ENCODE measurements around the gene PPOX.

DNA sequence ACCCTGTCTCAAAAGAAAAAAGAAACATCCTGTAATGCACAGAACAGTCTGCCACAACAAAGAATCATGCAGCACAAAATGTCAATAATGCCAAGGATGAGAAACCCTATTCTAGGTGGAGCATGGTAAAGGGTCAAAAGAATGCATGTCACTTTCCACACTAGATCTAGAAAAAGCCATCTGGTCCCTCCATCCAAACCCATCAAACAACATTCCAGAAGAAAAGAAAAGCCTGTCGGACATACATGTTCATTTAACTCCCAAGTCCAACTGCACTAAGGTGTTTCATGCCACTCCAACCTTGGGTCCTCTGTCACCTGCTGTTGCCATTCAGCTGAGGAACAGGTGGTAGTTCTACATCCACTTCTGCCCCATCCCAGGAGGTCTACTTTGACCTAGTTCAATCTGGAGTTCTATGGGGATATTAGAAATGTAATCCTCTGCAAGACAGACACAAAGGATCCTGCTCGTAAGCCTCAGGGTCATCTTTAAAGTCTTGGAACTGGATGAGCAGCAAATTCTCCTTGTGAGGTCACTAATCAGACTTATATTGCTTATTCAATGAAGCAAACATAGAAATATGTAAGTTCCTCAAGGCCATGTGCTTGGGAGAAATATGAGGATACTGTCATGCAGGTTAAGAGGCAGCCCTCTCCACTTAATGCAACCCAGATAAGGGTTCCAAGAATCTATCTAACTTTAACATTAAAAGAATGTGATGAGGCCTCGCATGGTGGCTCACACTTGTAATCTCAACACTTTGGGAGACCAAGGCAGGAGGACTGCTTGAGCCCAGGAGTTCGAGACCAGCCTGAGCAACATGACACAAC lies 37.4 kb upstream of the PPOX start:
- TF ChIP-seq, protein P1, sequence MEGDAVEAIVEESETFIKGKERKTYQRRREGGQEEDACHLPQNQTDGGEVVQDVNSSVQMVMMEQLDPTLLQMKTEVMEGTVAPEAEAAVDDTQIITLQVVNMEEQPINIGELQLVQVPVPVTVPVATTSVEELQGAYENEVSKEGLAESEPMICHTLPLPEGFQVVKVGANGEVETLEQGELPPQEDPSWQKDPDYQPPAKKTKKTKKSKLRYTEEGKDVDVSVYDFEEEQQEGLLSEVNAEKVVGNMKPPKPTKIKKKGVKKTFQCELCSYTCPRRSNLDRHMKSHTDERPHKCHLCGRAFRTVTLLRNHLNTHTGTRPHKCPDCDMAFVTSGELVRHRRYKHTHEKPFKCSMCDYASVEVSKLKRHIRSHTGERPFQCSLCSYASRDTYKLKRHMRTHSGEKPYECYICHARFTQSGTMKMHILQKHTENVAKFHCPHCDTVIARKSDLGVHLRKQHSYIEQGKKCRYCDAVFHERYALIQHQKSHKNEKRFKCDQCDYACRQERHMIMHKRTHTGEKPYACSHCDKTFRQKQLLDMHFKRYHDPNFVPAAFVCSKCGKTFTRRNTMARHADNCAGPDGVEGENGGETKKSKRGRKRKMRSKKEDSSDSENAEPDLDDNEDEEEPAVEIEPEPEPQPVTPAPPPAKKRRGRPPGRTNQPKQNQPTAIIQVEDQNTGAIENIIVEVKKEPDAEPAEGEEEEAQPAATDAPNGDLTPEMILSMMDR (IDR thresholded peaks at IDR 0.05): no peak
- TF ChIP-seq POLR2A (IDR thresholded peaks at IDR 0.05) (no peak), EP300 (IDR thresholded peaks at IDR 0.05) (no peak)

Data from ovary (tissue), 3 donors.